ENCODE measurements around the gene ARMC9.

DNA sequence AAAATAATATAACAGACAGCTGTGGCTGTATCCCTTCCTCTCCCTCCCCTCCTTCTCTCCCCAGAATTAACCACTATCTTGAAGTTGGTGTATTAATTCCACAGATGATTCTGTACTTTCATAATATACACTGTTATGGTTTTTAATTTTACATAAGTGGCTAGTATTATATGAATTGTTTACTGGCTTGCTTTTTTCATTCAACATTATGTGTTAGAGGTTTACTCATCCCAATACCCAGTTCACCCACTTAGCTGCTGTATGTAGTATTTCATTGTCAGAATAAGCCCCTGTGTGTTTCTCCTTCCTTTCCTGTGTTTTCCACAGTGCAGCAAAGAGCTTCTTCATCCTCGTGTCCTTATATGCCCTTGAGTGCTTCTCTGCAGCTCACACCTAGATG, 121.4 kb downstream of the ARMC9 start:
- no peak for TF ChIP-seq EP300 (IDR thresholded peaks at IDR 0.05)
- TF ChIP-seq, protein P1, sequence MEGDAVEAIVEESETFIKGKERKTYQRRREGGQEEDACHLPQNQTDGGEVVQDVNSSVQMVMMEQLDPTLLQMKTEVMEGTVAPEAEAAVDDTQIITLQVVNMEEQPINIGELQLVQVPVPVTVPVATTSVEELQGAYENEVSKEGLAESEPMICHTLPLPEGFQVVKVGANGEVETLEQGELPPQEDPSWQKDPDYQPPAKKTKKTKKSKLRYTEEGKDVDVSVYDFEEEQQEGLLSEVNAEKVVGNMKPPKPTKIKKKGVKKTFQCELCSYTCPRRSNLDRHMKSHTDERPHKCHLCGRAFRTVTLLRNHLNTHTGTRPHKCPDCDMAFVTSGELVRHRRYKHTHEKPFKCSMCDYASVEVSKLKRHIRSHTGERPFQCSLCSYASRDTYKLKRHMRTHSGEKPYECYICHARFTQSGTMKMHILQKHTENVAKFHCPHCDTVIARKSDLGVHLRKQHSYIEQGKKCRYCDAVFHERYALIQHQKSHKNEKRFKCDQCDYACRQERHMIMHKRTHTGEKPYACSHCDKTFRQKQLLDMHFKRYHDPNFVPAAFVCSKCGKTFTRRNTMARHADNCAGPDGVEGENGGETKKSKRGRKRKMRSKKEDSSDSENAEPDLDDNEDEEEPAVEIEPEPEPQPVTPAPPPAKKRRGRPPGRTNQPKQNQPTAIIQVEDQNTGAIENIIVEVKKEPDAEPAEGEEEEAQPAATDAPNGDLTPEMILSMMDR (IDR thresholded peaks at IDR 0.05): no peak
- no peak for TF ChIP-seq POLR2A (IDR thresholded peaks at IDR 0.05)
- no peak for TF ChIP-seq POLR2AphosphoS5 (IDR thresholded peaks at IDR 0.05)

Measured in upper lobe of left lung (tissue), 4 donors.